ENCODE measurements around the gene SMYD3. TPM values are rescaled to one million over a fixed set of nuclear protein-coding genes. Genes with fewer than 3 reads are reported as not detected.

The SMYD3 gene
- polyA plus RNA-seq, 1 donor from 2014 or later: 48.6 TPM

DNA sequence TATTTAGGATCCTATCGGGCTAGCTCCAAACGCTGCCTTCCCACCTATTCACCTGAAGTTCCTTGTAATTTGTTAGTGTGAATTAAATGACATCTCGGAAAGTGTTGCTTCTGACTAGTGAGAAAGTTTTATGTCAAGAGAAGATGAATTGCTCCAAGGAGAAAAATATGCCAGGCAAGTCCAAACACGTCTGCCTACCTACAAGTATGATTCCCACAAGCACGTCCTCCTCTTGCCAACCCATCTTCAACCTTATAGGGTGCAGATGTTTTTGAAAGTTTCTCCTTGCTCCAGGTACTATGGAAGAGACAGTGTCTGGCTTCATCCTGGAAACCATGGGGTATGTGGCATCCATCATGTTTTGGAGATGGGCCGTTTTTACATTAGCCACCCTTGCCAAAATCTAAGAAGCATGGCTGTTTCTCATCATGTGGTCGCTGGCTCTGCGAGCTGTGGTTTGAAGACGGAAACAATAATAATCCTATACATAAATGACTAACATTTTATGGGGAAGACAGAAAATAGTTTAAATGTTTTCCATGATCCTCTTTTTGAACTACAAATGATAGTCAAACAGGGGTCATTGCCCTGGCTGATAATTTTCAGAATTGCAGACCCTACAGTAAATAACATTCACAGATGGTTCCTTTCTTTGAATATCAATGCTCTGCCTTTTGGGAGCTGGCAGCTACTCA lies 505.8 kb downstream of the SMYD3 start:
- H3K4me3 ChIP-seq (ENCODE audit: low read length): no peak overlapping the region
- H4K20me1 ChIP-seq (ENCODE audit: insufficient read depth): no peaks in the 10 kb centered on the region
- H3K9me3 ChIP-seq (ENCODE audit: low read length): no peaks in the 10 kb centered on the region
- no peaks in the 10 kb centered on the region for H3F3A ChIP-seq (ENCODE audit: insufficient read depth, low read length, poor library complexity, severe bottlenecking)
- TF ChIP-seq, protein P1, sequence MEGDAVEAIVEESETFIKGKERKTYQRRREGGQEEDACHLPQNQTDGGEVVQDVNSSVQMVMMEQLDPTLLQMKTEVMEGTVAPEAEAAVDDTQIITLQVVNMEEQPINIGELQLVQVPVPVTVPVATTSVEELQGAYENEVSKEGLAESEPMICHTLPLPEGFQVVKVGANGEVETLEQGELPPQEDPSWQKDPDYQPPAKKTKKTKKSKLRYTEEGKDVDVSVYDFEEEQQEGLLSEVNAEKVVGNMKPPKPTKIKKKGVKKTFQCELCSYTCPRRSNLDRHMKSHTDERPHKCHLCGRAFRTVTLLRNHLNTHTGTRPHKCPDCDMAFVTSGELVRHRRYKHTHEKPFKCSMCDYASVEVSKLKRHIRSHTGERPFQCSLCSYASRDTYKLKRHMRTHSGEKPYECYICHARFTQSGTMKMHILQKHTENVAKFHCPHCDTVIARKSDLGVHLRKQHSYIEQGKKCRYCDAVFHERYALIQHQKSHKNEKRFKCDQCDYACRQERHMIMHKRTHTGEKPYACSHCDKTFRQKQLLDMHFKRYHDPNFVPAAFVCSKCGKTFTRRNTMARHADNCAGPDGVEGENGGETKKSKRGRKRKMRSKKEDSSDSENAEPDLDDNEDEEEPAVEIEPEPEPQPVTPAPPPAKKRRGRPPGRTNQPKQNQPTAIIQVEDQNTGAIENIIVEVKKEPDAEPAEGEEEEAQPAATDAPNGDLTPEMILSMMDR (IDR thresholded peaks at IDR 0.05; ENCODE audit: poor library complexity, severe bottlenecking): no peak
- H3K9ac ChIP-seq (ENCODE audit: low read length): no peak overlapping the region
- H2AFZ ChIP-seq (ENCODE audit: low read depth, low read length): no peak overlapping the region
- no peaks in the 10 kb centered on the region for H3K9me2 ChIP-seq (ENCODE audit: insufficient read depth, low read length)
- no peaks in the 10 kb centered on the region for H3K79me2 ChIP-seq (replicated peaks; ENCODE audit: insufficient read depth, low read length)
- H3K36me3 ChIP-seq (ENCODE audit: insufficient read depth, low read length): no peaks in the 10 kb centered on the region
- H3K4me2 ChIP-seq (ENCODE audit: low read length): no peak overlapping the region
- H3K27me3 ChIP-seq (ENCODE audit: insufficient read depth, low read depth, low read length): no peaks in the 10 kb centered on the region
- no peak overlapping the region for H3K27ac ChIP-seq (ENCODE audit: low read length)

DNA sequence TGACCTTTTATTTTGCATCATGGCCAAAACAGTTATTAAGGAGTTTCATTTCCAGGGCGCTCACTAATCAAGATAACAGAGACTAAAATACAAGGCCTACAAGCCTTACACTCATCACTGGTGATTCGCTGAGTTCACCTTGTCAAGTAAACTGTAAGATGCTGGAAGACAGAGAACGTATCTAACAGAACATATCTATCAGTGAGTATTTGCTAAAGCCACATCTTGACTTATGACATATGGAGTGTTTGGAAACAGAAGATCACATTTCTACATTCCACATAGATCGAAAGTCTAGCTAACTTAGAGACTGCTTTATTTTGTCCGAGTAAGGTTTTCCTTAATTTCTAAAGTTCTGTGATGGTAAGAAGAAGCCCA lies 506.5 kb downstream of the SMYD3 start:
- no peak for TF ChIP-seq MXI1 (conservative IDR thresholded peaks at IDR 0.05; ENCODE audit: poor library complexity, severe bottlenecking)
- TF ChIP-seq EP300 (conservative IDR thresholded peaks at IDR 0.05; ENCODE audit: poor library complexity, severe bottlenecking): no peak
- no peak for TF ChIP-seq TAF1 (IDR thresholded peaks at IDR 0.05; ENCODE audit: low read depth)
- TF ChIP-seq, protein P2, sequence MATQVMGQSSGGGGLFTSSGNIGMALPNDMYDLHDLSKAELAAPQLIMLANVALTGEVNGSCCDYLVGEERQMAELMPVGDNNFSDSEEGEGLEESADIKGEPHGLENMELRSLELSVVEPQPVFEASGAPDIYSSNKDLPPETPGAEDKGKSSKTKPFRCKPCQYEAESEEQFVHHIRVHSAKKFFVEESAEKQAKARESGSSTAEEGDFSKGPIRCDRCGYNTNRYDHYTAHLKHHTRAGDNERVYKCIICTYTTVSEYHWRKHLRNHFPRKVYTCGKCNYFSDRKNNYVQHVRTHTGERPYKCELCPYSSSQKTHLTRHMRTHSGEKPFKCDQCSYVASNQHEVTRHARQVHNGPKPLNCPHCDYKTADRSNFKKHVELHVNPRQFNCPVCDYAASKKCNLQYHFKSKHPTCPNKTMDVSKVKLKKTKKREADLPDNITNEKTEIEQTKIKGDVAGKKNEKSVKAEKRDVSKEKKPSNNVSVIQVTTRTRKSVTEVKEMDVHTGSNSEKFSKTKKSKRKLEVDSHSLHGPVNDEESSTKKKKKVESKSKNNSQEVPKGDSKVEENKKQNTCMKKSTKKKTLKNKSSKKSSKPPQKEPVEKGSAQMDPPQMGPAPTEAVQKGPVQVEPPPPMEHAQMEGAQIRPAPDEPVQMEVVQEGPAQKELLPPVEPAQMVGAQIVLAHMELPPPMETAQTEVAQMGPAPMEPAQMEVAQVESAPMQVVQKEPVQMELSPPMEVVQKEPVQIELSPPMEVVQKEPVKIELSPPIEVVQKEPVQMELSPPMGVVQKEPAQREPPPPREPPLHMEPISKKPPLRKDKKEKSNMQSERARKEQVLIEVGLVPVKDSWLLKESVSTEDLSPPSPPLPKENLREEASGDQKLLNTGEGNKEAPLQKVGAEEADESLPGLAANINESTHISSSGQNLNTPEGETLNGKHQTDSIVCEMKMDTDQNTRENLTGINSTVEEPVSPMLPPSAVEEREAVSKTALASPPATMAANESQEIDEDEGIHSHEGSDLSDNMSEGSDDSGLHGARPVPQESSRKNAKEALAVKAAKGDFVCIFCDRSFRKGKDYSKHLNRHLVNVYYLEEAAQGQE (IDR thresholded peaks at IDR 0.05; ENCODE audit: borderline replicate concordance): no peak
- no peak for TF ChIP-seq POLR2AphosphoS5 (IDR thresholded peaks at IDR 0.05)
- TF ChIP-seq, protein P1 (IDR thresholded peaks at IDR 0.05; ENCODE audit: poor library complexity, severe bottlenecking): no peak
- TF ChIP-seq RAD21 (conservative IDR thresholded peaks at IDR 0.05): no peak
- TF ChIP-seq SMC3 (conservative IDR thresholded peaks at IDR 0.05; ENCODE audit: poor library complexity): no peak
- TF ChIP-seq EZH2 (IDR thresholded peaks at IDR 0.05; ENCODE audit: borderline replicate concordance, insufficient read depth, low read length, poor library complexity, severe bottlenecking): no peak
- Histone ChIP-seq H2AFZ (ENCODE audit: low read depth, low read length) (no peak overlapping the region), H3K9ac (ENCODE audit: low read length) (no peak overlapping the region), H3K27me3 (ENCODE audit: insufficient read depth, low read depth, low read length) (no peaks in the 10 kb centered on the region), H3K9me2 (ENCODE audit: insufficient read depth, low read length) (no peaks in the 10 kb centered on the region), H4K20me1 (ENCODE audit: insufficient read depth) (no peaks in the 10 kb centered on the region), H3K4me2 (ENCODE audit: low read length) (no peak overlapping the region), H3K79me2 (replicated peaks; ENCODE audit: insufficient read depth, low read length) (no peaks in the 10 kb centered on the region), H3K27ac (ENCODE audit: low read length) (no peak overlapping the region), H3F3A (ENCODE audit: insufficient read depth, low read length, poor library complexity, severe bottlenecking) (no peaks in the 10 kb centered on the region), H3K4me3 (ENCODE audit: low read length) (no peak overlapping the region), H3K36me3 (ENCODE audit: insufficient read depth, low read length) (no peaks in the 10 kb centered on the region), H3K9me3 (ENCODE audit: low read length) (no peaks in the 10 kb centered on the region)

Measured in neural cell (in vitro differentiated cells).